ENCODE data around the gene ACSS2.

DNA sequence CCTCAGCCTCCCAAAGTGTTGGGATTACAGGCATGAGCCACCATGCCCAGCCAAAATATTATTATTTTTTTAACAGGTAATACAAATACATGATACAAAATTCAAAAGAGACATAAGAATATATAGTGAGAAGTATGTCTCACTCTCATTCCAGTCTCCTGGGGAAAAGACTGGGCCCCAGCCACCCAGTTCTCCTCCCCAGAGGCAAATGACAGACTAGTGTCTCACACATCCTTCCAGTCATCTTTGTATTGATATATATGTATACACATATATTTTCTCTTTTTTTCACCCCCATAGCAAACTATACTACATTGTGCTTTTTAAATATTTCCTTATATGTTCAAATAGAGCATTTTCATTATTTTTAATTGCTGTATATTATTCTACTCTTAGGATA, 70.9 kb downstream of the ACSS2 start:
- no peak for TF ChIP-seq CTCF (conservative IDR thresholded peaks at IDR 0.05)
- no peak for TF ChIP-seq ZFX (IDR thresholded peaks at IDR 0.05)

Measured in C4-2B (cell line).